GM23338 (cell line): ENCODE measurements around the gene IBSP. TPM values are rescaled to one million over a fixed set of nuclear protein-coding genes. Genes with fewer than 3 reads are reported as not detected.

Experiments
- ATAC-seq: fragments of 200-7000 bp; cut with Tn5 transposase; 3 replicates; pipeline ENCODE4 v1.9.1; 2020
- DNase-seq: peaks from one replicate; pipeline ENCODE4 v3.0.0-alpha.2; 2015; ENCODE audit warnings: low spot score
- H2AFZ ChIP-seq: fragments of 200-600 bp; sonication (generic); 2 replicates; pipeline ENCODE4 v1.8.0; 2016; ENCODE audit warnings: antibody characterized with exemption, mild to moderate bottlenecking, moderate library complexity
- H3F3A ChIP-seq: fragments of 200-600 bp; sonication (generic); replicated peaks from 2 replicates; pipeline ENCODE4 v1.8.0; 2017; ENCODE audit warnings: antibody characterized with exemption, mixed run types, low read depth
- H3K27ac ChIP-seq: fragments of 200-600 bp; sonication (generic); 2 replicates; pipeline ENCODE4 v1.6.1; 2016; ENCODE audit warnings: low read depth
- H3K27me3 ChIP-seq: fragments of 200-600 bp; sonication (generic); 2 replicates; pipeline ENCODE4 v1.8.0; 2016; ENCODE audit warnings: mild to moderate bottlenecking, mixed run types, moderate library complexity; ENCODE audit not compliant: insufficient read depth
- H3K36me3 ChIP-seq: fragments of 200-600 bp; sonication (generic); 2 replicates; pipeline ENCODE4 v1.8.0; 2016; ENCODE audit warnings: mild to moderate bottlenecking; ENCODE audit not compliant: insufficient read depth
- H3K4me1 ChIP-seq: fragments of 200-600 bp; sonication (generic); 2 replicates; pipeline ENCODE4 v1.8.0; 2016; ENCODE audit warnings: mild to moderate bottlenecking, moderate library complexity; ENCODE audit not compliant: insufficient read depth
- H3K4me2 ChIP-seq: fragments of 200-600 bp; sonication (generic); 2 replicates; pipeline ENCODE4 v1.7.1; 2017; ENCODE audit warnings: mixed run types
- H3K4me3 ChIP-seq: fragments of 200-600 bp; sonication (generic); 2 replicates; pipeline ENCODE4 v1.6.1; 2016; ENCODE audit warnings: mixed run types
- H3K79me2 ChIP-seq: fragments of 200-600 bp; sonication (generic); replicated peaks from 2 replicates; pipeline ENCODE4 v1.8.0; 2017; ENCODE audit warnings: mild to moderate bottlenecking; ENCODE audit not compliant: insufficient read depth
- H3K9me2 ChIP-seq: fragments of 200-600 bp; sonication (generic); 2 replicates; pipeline ENCODE4 v1.8.0; 2017; ENCODE audit not compliant: insufficient read depth
- H4K20me1 ChIP-seq: fragments of 200-600 bp; sonication (generic); replicated peaks from 2 replicates; pipeline ENCODE4 v1.8.0; 2017; ENCODE audit warnings: mild to moderate bottlenecking; ENCODE audit not compliant: insufficient read depth
- H3K27ac Mint-ChIP-seq: 2 replicates; pipeline ENCODE4 v1.8.0; 2020; ENCODE audit warnings: inconsistent platforms, mild to moderate bottlenecking, moderate library complexity, mixed read lengths
- H3K27me3 Mint-ChIP-seq: 3 replicates; pipeline ENCODE4 v1.8.0; 2022; ENCODE audit warnings: low read depth, mild to moderate bottlenecking, moderate library complexity, mixed read lengths, inconsistent platforms; ENCODE audit not compliant: insufficient read depth, poor library complexity
- H3K36me3 Mint-ChIP-seq: 3 replicates; pipeline ENCODE4 v1.8.0; 2021; ENCODE audit warnings: low read depth, mild to moderate bottlenecking, inconsistent platforms, moderate library complexity, mixed read lengths
- H3K4me1 Mint-ChIP-seq: 3 replicates; pipeline ENCODE4 v1.8.0; 2020; ENCODE audit warnings: mild to moderate bottlenecking, inconsistent platforms, mixed read lengths
- H3K4me3 Mint-ChIP-seq: 3 replicates; pipeline ENCODE4 v1.8.0; 2021; ENCODE audit warnings: moderate library complexity, mild to moderate bottlenecking, inconsistent platforms, mixed read lengths
- H3K9me3 Mint-ChIP-seq: 3 replicates; pipeline ENCODE4 v1.8.0; 2020; ENCODE audit warnings: moderate library complexity, mild to moderate bottlenecking, inconsistent platforms, mixed read lengths
- POLR2AphosphoS5 ChIP-seq: IDR thresholded peaks from 2 replicates; pipeline ENCODE4 v1.6.1; 2016; ENCODE audit warnings: antibody characterized with exemption, low read depth
- STAT1 ChIP-seq: IDR thresholded peaks from one replicate; pipeline ENCODE4 v1.6.1; 2016; ENCODE audit warnings: antibody characterized with exemption; ENCODE audit not compliant: unreplicated experiment
- polyA plus RNA-seq: library from polyadenylated mRNA; unstranded; fragments of >200 nt; fragmentation: Nextera tagmentation; extraction: Ambion mirVana; gene quantifications from 2 replicates; pipeline ENCODE4 v1.2.1, GENCODE V29; 2016
- total RNA-seq: library from RNA; depleted of rRNA; stranded (reverse); fragments of >200 nt; shearing (Covaris generic); gene quantifications from 2 replicates; pipeline ENCODE4 v1.2.3, GENCODE V29; 2014
- TF ChIP-seq, protein P1 (sequence below), 2 experiments: fragments of 200-600 bp in 1 of 2; sonication (generic) in 1 of 2; conservative IDR thresholded peaks; 2 replicates each; pipeline versions ENCODE4 v1.5.1 to v1.6.1; 2016 to 2017; ENCODE audit warnings: antibody characterized with exemption in 2 of 2, low read depth in 2 of 2, mild to moderate bottlenecking in 2 of 2, moderate library complexity in 1 of 2
- TF ChIP-seq, protein P2 (sequence below): IDR thresholded peaks from one replicate; pipeline ENCODE4 v1.6.1; 2018; ENCODE audit warnings: antibody characterized with exemption; ENCODE audit not compliant: unreplicated experiment
- TF ChIP-seq, protein P3 (sequence below): fragments of 250-450 bp; sonication (Bioruptor Pico); IDR thresholded peaks from 2 replicates; pipeline ENCODE4 v1.5.0; 2020; ENCODE audit warnings: mild to moderate bottlenecking, moderate library complexity

Gene IBSP
- total and polyA plus RNA-seq, 2 experiments from 2014 or later: not detected

DNA sequence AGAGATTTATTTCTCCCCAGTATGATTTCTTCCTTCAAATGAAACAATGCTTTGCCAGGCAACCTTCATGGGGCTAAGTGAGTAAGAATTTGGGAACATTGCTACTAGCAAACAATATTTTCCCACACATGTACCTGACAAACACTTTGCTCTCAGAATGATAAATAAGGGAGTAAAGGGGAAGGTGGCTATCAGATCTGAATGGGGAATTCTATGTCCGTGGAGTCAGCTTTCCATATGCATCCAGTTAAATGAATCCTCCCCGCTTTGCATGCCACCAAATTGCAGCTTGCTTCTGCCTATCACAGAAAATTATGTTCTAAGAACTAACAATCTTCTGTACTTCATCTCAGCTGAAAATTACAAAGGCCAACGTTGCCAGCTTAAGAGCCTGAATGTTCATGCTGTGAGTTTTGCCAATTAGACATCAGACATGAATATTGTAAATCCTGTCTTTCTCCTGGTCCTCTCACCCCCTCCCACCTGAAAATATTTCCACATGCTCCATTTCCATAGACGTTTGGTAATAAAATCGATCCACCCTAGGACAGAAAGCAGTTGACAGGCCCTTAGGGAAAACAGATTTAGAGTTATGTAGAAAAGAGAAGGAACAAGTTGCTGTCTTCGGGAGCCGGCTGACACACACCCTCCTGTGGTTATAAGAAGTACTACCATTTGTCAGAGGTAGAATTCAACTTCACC lies 39.7 kb downstream of the IBSP start:
- no peak overlapping the region for H3K4me3 ChIP-seq
- H3K9me2 ChIP-seq: no peaks in the 10 kb centered on the region
- Mint-ChIP-seq H3K36me3 (no peaks in the 10 kb centered on the region), H3K9me3 (no peaks in the 10 kb centered on the region), H3K27me3 (peaks cover 6% of the 10 kb centered on the region), H3K4me1 (peaks cover 23% of the 10 kb centered on the region), H3K4me3 (no peak overlapping the region), H3K27ac (peak overlapping the region; percentile 56; the same call in 1 of the 2 replicates)
- H3K4me1 ChIP-seq: no peaks in the 10 kb centered on the region
- no peaks in the 10 kb centered on the region for H3K27me3 ChIP-seq
- H3K79me2 ChIP-seq: no peaks in the 10 kb centered on the region
- H3F3A ChIP-seq: 0 out of 2 replicates have a peak, but pooled peaks cover 4% of the 10 kb centered on the region
- DNase-seq (peak; percentile 73), ATAC-seq (peak; percentile 79; the same call in 2 of the 3 replicates)
- no peak overlapping the region for H2AFZ ChIP-seq
- H4K20me1 ChIP-seq: no peaks in the 10 kb centered on the region
- 0 out of 2 replicates have a peak overlapping the region, but pooled peaks have one; percentile 43 for H3K27ac ChIP-seq
- no peak overlapping the region for H3K4me2 ChIP-seq
- TF ChIP-seq, protein P1, sequence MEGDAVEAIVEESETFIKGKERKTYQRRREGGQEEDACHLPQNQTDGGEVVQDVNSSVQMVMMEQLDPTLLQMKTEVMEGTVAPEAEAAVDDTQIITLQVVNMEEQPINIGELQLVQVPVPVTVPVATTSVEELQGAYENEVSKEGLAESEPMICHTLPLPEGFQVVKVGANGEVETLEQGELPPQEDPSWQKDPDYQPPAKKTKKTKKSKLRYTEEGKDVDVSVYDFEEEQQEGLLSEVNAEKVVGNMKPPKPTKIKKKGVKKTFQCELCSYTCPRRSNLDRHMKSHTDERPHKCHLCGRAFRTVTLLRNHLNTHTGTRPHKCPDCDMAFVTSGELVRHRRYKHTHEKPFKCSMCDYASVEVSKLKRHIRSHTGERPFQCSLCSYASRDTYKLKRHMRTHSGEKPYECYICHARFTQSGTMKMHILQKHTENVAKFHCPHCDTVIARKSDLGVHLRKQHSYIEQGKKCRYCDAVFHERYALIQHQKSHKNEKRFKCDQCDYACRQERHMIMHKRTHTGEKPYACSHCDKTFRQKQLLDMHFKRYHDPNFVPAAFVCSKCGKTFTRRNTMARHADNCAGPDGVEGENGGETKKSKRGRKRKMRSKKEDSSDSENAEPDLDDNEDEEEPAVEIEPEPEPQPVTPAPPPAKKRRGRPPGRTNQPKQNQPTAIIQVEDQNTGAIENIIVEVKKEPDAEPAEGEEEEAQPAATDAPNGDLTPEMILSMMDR (conservative IDR thresholded peaks at IDR 0.05; ENCODE audit: low read depth in 2 of 2): peak; percentile 78 to 90
- TF ChIP-seq, protein P2, sequence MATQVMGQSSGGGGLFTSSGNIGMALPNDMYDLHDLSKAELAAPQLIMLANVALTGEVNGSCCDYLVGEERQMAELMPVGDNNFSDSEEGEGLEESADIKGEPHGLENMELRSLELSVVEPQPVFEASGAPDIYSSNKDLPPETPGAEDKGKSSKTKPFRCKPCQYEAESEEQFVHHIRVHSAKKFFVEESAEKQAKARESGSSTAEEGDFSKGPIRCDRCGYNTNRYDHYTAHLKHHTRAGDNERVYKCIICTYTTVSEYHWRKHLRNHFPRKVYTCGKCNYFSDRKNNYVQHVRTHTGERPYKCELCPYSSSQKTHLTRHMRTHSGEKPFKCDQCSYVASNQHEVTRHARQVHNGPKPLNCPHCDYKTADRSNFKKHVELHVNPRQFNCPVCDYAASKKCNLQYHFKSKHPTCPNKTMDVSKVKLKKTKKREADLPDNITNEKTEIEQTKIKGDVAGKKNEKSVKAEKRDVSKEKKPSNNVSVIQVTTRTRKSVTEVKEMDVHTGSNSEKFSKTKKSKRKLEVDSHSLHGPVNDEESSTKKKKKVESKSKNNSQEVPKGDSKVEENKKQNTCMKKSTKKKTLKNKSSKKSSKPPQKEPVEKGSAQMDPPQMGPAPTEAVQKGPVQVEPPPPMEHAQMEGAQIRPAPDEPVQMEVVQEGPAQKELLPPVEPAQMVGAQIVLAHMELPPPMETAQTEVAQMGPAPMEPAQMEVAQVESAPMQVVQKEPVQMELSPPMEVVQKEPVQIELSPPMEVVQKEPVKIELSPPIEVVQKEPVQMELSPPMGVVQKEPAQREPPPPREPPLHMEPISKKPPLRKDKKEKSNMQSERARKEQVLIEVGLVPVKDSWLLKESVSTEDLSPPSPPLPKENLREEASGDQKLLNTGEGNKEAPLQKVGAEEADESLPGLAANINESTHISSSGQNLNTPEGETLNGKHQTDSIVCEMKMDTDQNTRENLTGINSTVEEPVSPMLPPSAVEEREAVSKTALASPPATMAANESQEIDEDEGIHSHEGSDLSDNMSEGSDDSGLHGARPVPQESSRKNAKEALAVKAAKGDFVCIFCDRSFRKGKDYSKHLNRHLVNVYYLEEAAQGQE: no peak
- no peaks in the 10 kb centered on the region for H3K36me3 ChIP-seq

DNA sequence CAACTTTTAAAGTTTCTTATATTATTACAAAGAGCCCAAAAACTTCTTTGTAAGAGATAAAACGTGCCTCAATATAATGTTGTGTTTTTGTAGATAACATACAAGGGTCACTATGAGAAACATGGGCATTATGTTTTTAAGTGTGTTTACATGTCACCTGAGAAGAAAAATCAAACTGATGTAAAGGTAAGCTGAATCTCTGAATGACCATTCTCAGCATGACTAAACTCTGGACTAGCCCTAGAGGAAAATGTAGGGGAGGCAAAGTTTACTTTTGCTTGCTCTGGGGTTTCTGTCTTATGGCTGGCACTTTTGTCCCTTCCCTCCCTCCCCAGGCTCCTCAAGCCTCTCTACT lies 40.2 kb downstream of the IBSP start:
- H3K4me2 ChIP-seq: no peak overlapping the region
- no peaks in the 10 kb centered on the region for H4K20me1 ChIP-seq
- no peaks in the 10 kb centered on the region for H3K36me3 ChIP-seq
- H3K4me3 ChIP-seq: no peak overlapping the region
- no peaks in the 10 kb centered on the region for H3K27me3 ChIP-seq
- H3K9me2 ChIP-seq: no peaks in the 10 kb centered on the region
- no peak overlapping the region for H2AFZ ChIP-seq
- Mint-ChIP-seq H3K36me3 (no peaks in the 10 kb centered on the region), H3K9me3 (no peaks in the 10 kb centered on the region), H3K4me1 (peaks cover 23% of the 10 kb centered on the region), H3K4me3 (no peak overlapping the region), H3K27ac (no peak overlapping the region), H3K27me3 (peaks cover 6% of the 10 kb centered on the region)
- H3F3A ChIP-seq: 0 out of 2 replicates have a peak, but pooled peaks cover 4% of the 10 kb centered on the region
- no peak overlapping the region for H3K27ac ChIP-seq
- no peak for TF ChIP-seq STAT1
- no peak for TF ChIP-seq POLR2AphosphoS5
- TF ChIP-seq, protein P1 (conservative IDR thresholded peaks at IDR 0.05; ENCODE audit: low read depth in 2 of 2): no peak
- TF ChIP-seq, protein P3, sequence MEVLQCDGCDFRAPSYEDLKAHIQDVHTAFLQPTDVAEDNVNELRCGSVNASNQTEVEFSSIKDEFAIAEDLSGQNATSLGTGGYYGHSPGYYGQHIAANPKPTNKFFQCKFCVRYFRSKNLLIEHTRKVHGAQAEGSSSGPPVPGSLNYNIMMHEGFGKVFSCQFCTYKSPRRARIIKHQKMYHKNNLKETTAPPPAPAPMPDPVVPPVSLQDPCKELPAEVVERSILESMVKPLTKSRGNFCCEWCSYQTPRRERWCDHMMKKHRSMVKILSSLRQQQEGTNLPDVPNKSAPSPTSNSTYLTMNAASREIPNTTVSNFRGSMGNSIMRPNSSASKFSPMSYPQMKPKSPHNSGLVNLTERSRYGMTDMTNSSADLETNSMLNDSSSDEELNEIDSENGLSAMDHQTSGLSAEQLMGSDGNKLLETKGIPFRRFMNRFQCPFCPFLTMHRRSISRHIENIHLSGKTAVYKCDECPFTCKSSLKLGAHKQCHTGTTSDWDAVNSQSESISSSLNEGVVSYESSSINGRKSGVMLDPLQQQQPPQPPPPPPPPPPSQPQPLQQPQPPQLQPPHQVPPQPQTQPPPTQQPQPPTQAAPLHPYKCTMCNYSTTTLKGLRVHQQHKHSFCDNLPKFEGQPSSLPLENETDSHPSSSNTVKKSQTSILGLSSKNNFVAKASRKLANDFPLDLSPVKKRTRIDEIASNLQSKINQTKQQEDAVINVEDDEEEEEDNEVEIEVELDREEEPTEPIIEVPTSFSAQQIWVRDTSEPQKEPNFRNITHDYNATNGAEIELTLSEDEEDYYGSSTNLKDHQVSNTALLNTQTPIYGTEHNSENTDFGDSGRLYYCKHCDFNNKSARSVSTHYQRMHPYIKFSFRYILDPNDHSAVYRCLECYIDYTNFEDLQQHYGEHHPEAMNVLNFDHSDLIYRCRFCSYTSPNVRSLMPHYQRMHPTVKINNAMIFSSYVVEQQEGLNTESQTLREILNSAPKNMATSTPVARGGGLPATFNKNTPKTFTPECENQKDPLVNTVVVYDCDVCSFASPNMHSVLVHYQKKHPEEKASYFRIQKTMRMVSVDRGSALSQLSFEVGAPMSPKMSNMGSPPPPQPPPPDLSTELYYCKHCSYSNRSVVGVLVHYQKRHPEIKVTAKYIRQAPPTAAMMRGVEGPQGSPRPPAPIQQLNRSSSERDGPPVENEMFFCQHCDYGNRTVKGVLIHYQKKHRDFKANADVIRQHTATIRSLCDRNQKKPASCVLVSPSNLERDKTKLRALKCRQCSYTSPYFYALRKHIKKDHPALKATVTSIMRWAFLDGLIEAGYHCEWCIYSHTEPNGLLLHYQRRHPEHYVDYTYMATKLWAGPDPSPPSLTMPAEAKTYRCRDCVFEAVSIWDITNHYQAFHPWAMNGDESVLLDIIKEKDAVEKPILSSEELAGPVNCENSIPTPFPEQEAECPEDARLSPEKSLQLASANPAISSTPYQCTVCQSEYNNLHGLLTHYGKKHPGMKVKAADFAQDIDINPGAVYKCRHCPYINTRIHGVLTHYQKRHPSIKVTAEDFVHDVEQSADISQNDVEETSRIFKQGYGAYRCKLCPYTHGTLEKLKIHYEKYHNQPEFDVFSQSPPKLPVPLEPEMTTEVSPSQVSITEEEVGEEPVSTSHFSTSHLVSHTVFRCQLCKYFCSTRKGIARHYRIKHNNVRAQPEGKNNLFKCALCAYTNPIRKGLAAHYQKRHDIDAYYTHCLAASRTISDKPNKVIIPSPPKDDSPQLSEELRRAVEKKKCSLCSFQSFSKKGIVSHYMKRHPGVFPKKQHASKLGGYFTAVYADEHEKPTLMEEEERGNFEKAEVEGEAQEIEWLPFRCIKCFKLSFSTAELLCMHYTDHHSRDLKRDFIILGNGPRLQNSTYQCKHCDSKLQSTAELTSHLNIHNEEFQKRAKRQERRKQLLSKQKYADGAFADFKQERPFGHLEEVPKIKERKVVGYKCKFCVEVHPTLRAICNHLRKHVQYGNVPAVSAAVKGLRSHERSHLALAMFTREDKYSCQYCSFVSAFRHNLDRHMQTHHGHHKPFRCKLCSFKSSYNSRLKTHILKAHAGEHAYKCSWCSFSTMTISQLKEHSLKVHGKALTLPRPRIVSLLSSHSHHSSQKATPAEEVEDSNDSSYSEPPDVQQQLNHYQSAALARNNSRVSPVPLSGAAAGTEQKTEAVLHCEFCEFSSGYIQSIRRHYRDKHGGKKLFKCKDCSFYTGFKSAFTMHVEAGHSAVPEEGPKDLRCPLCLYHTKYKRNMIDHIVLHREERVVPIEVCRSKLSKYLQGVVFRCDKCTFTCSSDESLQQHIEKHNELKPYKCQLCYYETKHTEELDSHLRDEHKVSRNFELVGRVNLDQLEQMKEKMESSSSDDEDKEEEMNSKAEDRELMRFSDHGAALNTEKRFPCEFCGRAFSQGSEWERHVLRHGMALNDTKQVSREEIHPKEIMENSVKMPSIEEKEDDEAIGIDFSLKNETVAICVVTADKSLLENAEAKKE (CRISPR knock-in tag): no peak
- ATAC-seq: peak; percentile 19
- H3K4me1 ChIP-seq: no peaks in the 10 kb centered on the region
- DNase-seq: peak; percentile 4
- H3K79me2 ChIP-seq: no peaks in the 10 kb centered on the region
